WTC11 (cell line): Measurements from ENCODE around the gene LRRC14B. TPM values are rescaled to one million over a fixed set of nuclear protein-coding genes. Genes with fewer than 3 reads are reported as not detected.
A peak's percentile ranks its signal among the peaks of the same experiment; 100 is the strongest.

Experiments used
- ATAC-seq: fragments of 200-7000 bp; cut with Tn5 transposase; 2 replicates; pipeline ENCODE4 v1.10.0; 2021; ENCODE audit warnings: mild to moderate bottlenecking, moderate library complexity
- CTCF ChIA-PET: fragments of 300-600 bp; sonication (Branson Sonifier 250); formaldehyde crosslinking; loops from one replicate; lab custom pipeline; 2021; ENCODE audit warnings: antibody characterized with exemption; lab: Charles Lee
- POLR2A ChIA-PET: fragments of 350-600 bp; sonication (Branson Sonifier 250); formaldehyde crosslinking; loops from one replicate; lab custom pipeline; 2021; ENCODE audit warnings: antibody characterized with exemption; lab: Charles Lee
- DNase-seq: peaks from one replicate; pipeline ENCODE4 v3.0.0; 2021; ENCODE audit warnings: low spot score
- H3K27ac Mint-ChIP-seq: 2 replicates; pipeline ENCODE4 v1.8.0; 2021; ENCODE audit warnings: mixed read lengths
- H3K27me3 Mint-ChIP-seq: 2 replicates; pipeline ENCODE4 v1.8.0; 2021; ENCODE audit warnings: low read depth, mild to moderate bottlenecking, moderate library complexity, mixed read lengths
- H3K36me3 Mint-ChIP-seq: 2 replicates; pipeline ENCODE4 v1.8.0; 2021; ENCODE audit warnings: mixed read lengths
- H3K4me1 Mint-ChIP-seq: 2 replicates; pipeline ENCODE4 v1.8.0; 2022; ENCODE audit warnings: mixed read lengths
- H3K4me3 Mint-ChIP-seq: 2 replicates; pipeline ENCODE4 v1.8.0; 2021; ENCODE audit warnings: mild to moderate bottlenecking, moderate library complexity, mixed read lengths
- H3K9me3 Mint-ChIP-seq: 2 replicates; pipeline ENCODE4 v1.8.0; 2021; ENCODE audit warnings: mixed read lengths
- ARID4B ChIP-seq: sonication (generic); formaldehyde crosslinking; IDR thresholded peaks from 2 replicates; pipeline ENCODE4 v1.8.0; 2023; ENCODE audit warnings: missing genetic modification reagents, mild to moderate bottlenecking, borderline replicate concordance
- GABPB1 ChIP-seq: sonication (generic); formaldehyde crosslinking; IDR thresholded peaks from 2 replicates; pipeline ENCODE4 v1.8.1; 2023; ENCODE audit warnings: mild to moderate bottlenecking, missing genetic modification reagents
- PREB ChIP-seq: sonication (generic); formaldehyde crosslinking; IDR thresholded peaks from 2 replicates; pipeline ENCODE4 v1.8.1; 2022; ENCODE audit warnings: mild to moderate bottlenecking, missing genetic modification reagents, moderate library complexity, borderline replicate concordance
- TCF7 ChIP-seq: sonication (generic); formaldehyde crosslinking; IDR thresholded peaks from 2 replicates; pipeline ENCODE4 v1.8.0; 2022; ENCODE audit warnings: mild to moderate bottlenecking, low read depth, missing genetic modification reagents, moderate library complexity
- TEAD4 ChIP-seq: sonication (generic); formaldehyde crosslinking; IDR thresholded peaks from 2 replicates; pipeline ENCODE4 v1.8.0; 2022; ENCODE audit warnings: mild to moderate bottlenecking, missing genetic modification reagents
- TP53 ChIP-seq: sonication (generic); formaldehyde crosslinking; IDR thresholded peaks from 2 replicates; pipeline ENCODE4 v1.8.1; 2023; ENCODE audit warnings: mild to moderate bottlenecking, missing genetic modification reagents
- ZNF317 ChIP-seq: sonication (generic); formaldehyde crosslinking; IDR thresholded peaks from 2 replicates; pipeline ENCODE4 v1.8.1; 2023; ENCODE audit warnings: low read depth, mild to moderate bottlenecking, moderate library complexity, missing genetic modification reagents, borderline replicate concordance
- total RNA-seq: library from RNA; stranded (reverse); gene quantifications from 3 replicates; pipeline ENCODE4 v1.2.3, GENCODE V29; 2021
- TF ChIP-seq, protein P1 (sequence below): sonication (generic); formaldehyde crosslinking; IDR thresholded peaks from 2 replicates; pipeline ENCODE4 v1.8.0; 2023; ENCODE audit warnings: mild to moderate bottlenecking, missing genetic modification reagents
- TF ChIP-seq, protein P2 (sequence below): sonication (generic); formaldehyde crosslinking; IDR thresholded peaks from 2 replicates; pipeline ENCODE4 v1.8.0; 2023; ENCODE audit warnings: missing genetic modification reagents
- TF ChIP-seq, protein P3 (sequence below): sonication (generic); formaldehyde crosslinking; conservative IDR thresholded peaks from 2 replicates; pipeline ENCODE4 v1.8.1; 2022; ENCODE audit warnings: mild to moderate bottlenecking, missing genetic modification reagents
- TF ChIP-seq, protein P4 (sequence below): fragments of 250-450 bp; sonication (Bioruptor Pico); IDR thresholded peaks from 2 replicates; pipeline ENCODE4 v1.8.0; 2021; ENCODE audit warnings: mild to moderate bottlenecking
- TF ChIP-seq, protein P5 (sequence below): fragments of 200-600 bp; IDR thresholded peaks from 2 replicates; pipeline ENCODE4 v1.8.0; 2022; ENCODE audit warnings: antibody characterized with exemption

LRRC14B gene
- total RNA-seq, 1 experiment from 2014 or later, result not detected

DNA sequence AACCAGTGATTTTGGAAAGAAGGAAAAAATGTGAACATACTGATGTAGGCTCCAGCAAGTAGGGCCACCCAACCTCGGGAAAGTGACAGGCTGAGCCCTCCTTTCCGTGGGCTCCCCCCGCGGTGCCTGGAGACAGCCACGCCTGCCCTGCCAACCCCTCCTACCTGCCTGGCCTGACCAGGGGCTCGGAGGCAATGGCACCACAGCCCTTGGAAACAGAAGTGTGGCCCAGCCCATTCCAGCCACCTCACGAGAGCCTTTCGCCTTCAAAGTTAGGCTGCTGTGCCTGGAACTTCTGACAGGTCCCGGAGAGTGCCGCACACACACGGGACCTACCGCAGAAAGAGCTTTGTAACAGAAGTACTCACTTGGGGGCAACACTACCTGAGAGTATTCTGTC, 49.5 kb upstream of the LRRC14B start (continued):
- TF ChIP-seq ARID4B (CRISPR knock-in tag), result no peak

DNA sequence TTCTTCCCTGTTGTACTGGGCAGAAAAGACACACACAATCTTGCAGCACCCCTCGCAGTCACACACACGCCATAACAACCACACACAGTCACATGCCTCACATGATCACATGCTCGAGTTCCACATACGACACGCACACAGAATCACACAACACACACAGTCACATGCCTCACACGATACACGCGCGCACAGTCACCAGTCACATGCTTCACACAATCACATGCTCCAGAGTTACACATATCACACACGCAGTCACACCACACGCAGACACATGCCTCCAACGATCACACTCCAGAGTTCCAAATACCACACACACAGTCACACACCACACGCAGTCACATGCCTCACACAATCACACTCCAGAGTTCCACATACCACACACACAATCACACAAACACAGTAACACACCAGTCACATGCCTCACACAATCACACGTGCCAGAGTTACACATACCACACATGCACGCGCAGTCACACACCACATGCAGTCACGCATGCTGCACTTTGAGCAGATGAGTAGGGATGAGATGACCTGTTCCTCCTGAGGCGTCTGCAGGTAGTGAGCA, 49.0 kb upstream of the LRRC14B start:
- ATAC-seq (no peak), DNase-seq (no peak)
- ChIA-PET CTCF (no interaction called here), POLR2A (no interaction called here)
- TF ChIP-seq TCF7 (CRISPR knock-in tag), result no peak
- Mint-ChIP-seq H3K4me1 (peaks cover 20% of the 10 kb centered on the region), H3K4me3 (no peak overlapping the region), H3K9me3 (peaks cover 7% of the 10 kb centered on the region), H3K36me3 (peaks cover 51% of the 10 kb centered on the region), H3K27ac (peak overlapping the region; percentile 64), H3K27me3 (no peaks in the 10 kb centered on the region)

GRCh38 chr5:143041-143440, 48.3 kb upstream of the LRRC14B start:
- ChIA-PET CTCF (no interaction called here), POLR2A (no interaction called here)
- Mint-ChIP-seq H3K27me3 (no peaks in the 10 kb centered on the region; the same call in 1 of the 2 replicates), H3K27ac (0 out of 2 replicates have a peak overlapping the region, but pooled peaks have one; percentile 34), H3K4me3 (no peak overlapping the region), H3K4me1 (peaks cover 13% of the 10 kb centered on the region), H3K9me3 (peaks cover 14% of the 10 kb centered on the region), H3K36me3 (peaks cover 58% of the 10 kb centered on the region)
- ATAC-seq (no peak), DNase-seq (no peak)
- TF ChIP-seq, protein P1, sequence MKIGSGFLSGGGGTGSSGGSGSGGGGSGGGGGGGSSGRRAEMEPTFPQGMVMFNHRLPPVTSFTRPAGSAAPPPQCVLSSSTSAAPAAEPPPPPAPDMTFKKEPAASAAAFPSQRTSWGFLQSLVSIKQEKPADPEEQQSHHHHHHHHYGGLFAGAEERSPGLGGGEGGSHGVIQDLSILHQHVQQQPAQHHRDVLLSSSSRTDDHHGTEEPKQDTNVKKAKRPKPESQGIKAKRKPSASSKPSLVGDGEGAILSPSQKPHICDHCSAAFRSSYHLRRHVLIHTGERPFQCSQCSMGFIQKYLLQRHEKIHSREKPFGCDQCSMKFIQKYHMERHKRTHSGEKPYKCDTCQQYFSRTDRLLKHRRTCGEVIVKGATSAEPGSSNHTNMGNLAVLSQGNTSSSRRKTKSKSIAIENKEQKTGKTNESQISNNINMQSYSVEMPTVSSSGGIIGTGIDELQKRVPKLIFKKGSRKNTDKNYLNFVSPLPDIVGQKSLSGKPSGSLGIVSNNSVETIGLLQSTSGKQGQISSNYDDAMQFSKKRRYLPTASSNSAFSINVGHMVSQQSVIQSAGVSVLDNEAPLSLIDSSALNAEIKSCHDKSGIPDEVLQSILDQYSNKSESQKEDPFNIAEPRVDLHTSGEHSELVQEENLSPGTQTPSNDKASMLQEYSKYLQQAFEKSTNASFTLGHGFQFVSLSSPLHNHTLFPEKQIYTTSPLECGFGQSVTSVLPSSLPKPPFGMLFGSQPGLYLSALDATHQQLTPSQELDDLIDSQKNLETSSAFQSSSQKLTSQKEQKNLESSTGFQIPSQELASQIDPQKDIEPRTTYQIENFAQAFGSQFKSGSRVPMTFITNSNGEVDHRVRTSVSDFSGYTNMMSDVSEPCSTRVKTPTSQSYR (CRISPR knock-in tag), result no peak
- TF ChIP-seq TP53 (CRISPR knock-in tag), result no peak
- TF ChIP-seq PREB (CRISPR knock-in tag), result no peak
- TF ChIP-seq TCF7 (CRISPR knock-in tag), result no peak
- no peak for TF ChIP-seq ZNF317 (CRISPR knock-in tag)
- TF ChIP-seq TEAD4 (CRISPR knock-in tag), result no peak
- TF ChIP-seq GABPB1 (CRISPR knock-in tag), result no peak
- TF ChIP-seq, protein P2, sequence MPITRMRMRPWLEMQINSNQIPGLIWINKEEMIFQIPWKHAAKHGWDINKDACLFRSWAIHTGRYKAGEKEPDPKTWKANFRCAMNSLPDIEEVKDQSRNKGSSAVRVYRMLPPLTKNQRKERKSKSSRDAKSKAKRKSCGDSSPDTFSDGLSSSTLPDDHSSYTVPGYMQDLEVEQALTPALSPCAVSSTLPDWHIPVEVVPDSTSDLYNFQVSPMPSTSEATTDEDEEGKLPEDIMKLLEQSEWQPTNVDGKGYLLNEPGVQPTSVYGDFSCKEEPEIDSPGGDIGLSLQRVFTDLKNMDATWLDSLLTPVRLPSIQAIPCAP (CRISPR knock-in tag), result no peak
- TF ChIP-seq, protein P3, sequence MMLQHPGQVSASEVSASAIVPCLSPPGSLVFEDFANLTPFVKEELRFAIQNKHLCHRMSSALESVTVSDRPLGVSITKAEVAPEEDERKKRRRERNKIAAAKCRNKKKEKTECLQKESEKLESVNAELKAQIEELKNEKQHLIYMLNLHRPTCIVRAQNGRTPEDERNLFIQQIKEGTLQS (CRISPR knock-in tag), result no peak
- TF ChIP-seq, protein P4, sequence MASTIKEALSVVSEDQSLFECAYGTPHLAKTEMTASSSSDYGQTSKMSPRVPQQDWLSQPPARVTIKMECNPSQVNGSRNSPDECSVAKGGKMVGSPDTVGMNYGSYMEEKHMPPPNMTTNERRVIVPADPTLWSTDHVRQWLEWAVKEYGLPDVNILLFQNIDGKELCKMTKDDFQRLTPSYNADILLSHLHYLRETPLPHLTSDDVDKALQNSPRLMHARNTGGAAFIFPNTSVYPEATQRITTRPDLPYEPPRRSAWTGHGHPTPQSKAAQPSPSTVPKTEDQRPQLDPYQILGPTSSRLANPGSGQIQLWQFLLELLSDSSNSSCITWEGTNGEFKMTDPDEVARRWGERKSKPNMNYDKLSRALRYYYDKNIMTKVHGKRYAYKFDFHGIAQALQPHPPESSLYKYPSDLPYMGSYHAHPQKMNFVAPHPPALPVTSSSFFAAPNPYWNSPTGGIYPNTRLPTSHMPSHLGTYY (CRISPR knock-in tag), result no peak
- TF ChIP-seq, protein P5, sequence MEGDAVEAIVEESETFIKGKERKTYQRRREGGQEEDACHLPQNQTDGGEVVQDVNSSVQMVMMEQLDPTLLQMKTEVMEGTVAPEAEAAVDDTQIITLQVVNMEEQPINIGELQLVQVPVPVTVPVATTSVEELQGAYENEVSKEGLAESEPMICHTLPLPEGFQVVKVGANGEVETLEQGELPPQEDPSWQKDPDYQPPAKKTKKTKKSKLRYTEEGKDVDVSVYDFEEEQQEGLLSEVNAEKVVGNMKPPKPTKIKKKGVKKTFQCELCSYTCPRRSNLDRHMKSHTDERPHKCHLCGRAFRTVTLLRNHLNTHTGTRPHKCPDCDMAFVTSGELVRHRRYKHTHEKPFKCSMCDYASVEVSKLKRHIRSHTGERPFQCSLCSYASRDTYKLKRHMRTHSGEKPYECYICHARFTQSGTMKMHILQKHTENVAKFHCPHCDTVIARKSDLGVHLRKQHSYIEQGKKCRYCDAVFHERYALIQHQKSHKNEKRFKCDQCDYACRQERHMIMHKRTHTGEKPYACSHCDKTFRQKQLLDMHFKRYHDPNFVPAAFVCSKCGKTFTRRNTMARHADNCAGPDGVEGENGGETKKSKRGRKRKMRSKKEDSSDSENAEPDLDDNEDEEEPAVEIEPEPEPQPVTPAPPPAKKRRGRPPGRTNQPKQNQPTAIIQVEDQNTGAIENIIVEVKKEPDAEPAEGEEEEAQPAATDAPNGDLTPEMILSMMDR, result no peak
